GM12878 (cell line): ENCODE measurements around the gene GRM5. TPM values are rescaled to one million over a fixed set of nuclear protein-coding genes. Genes with fewer than 3 reads are reported as not detected.

Experiments
- ATAC-seq: fragments of 200-7000 bp; cut with Tn5 transposase; 3 replicates; pipeline ENCODE4 v1.9.1; 2020; ENCODE audit warnings: mild to moderate bottlenecking, moderate library complexity
- BruUV-seq: library from RNA; stranded (reverse); fragments of 400-500 nt; replicated peaks from 2 replicates; lab custom pipeline; 2021; lab: Mats Ljungman, UMichigan
- CTCF ChIA-PET: fragments of 300-600 bp; sonication (Branson Sonifier 250); formaldehyde crosslinking; extraction: SDS; loops from one replicate; lab custom pipeline; 2021; ENCODE audit warnings: inconsistent platforms; lab: Yijun Ruan, JAX
- POLR2A ChIA-PET: fragments of 350-600 bp; formaldehyde crosslinking; extraction: SDS; loops from one replicate; lab custom pipeline; 2021; ENCODE audit warnings: inconsistent platforms; lab: Charles Lee
- RAD21 ChIA-PET: fragments of 300-600 bp; sonication (Branson Sonifier 250); formaldehyde crosslinking; loops from one replicate; lab custom pipeline; 2023; ENCODE audit warnings: antibody characterized with exemption; ENCODE audit not compliant: unreplicated experiment; lab: Charles Lee
- SMC1A ChIA-PET: fragments of 300-600 bp; sonication (Branson Sonifier 250); formaldehyde crosslinking; loops from one replicate; lab custom pipeline; 2023; ENCODE audit not compliant: unreplicated experiment, uncharacterized antibody; lab: Charles Lee
- DNase-seq: peaks from one replicate; pipeline ENCODE4 v3.0.0-alpha.2; 2011; ENCODE audit warnings: low read depth, low spot score
- FAIRE-seq: peaks from 3 replicates; lab custom pipeline; 2011; peaks lifted over from hg19 to GRCh38; lab: Jason Lieb, UNC
- H2AFZ ChIP-seq: 2 replicates; pipeline ENCODE4 v1.6.0; 2011; ENCODE audit warnings: low read depth, low read length, control low read depth; ENCODE audit not compliant: control insufficient read depth
- H3K27ac ChIP-seq: 2 replicates; pipeline ENCODE4 v1.5.1; 2011; ENCODE audit warnings: control low read depth; ENCODE audit not compliant: control insufficient read depth, insufficient read depth
- H3K27me3 ChIP-seq, 2 experiments: replicated peaks in 1 of 2; 2 replicates each; pipeline versions ENCODE4 v1.6.0 to v1.6.1; 2011; ENCODE audit warnings: low read length in 1 of 2; ENCODE audit not compliant: control insufficient read depth in 2 of 2, insufficient read depth in 2 of 2
- H3K36me3 ChIP-seq, 2 experiments: 2 replicates each; pipeline ENCODE4 v1.5.1; 2011; ENCODE audit warnings: low read length in 1 of 2; ENCODE audit not compliant: control insufficient read depth in 2 of 2, insufficient read depth in 2 of 2
- H3K4me1 ChIP-seq: 2 replicates; pipeline ENCODE4 v1.6.1; 2011; ENCODE audit warnings: mild to moderate bottlenecking, low read length, moderate library complexity, mixed read lengths; ENCODE audit not compliant: control insufficient read depth, insufficient read depth
- H3K4me2 ChIP-seq: 2 replicates; pipeline ENCODE4 v1.6.0; 2011; ENCODE audit warnings: control low read depth; ENCODE audit not compliant: control insufficient read depth, insufficient read depth
- H3K4me3 ChIP-seq: fragments of 200-600 bp; sonication (generic); 2 replicates; pipeline ENCODE4 v1.5.1; 2016
- H3K79me2 ChIP-seq: 2 replicates; pipeline ENCODE4 v1.6.0; 2011; ENCODE audit warnings: low read length; ENCODE audit not compliant: control insufficient read depth, insufficient read depth
- H3K9ac ChIP-seq: 2 replicates; pipeline ENCODE4 v1.8.0; 2011; ENCODE audit warnings: low read length, control low read depth, mixed read lengths; ENCODE audit not compliant: control insufficient read depth, insufficient read depth
- H3K9me3 ChIP-seq: replicated peaks from 3 replicates; pipeline ENCODE4 v1.5.1; 2011; ENCODE audit warnings: mild to moderate bottlenecking, low read length; ENCODE audit not compliant: control insufficient read depth, insufficient read depth
- H4K20me1 ChIP-seq: 2 replicates; pipeline ENCODE4 v1.6.0; 2011; ENCODE audit not compliant: control insufficient read depth, insufficient read depth
- BMI1 ChIP-seq: fragments of 450-650 bp; IDR thresholded peaks from 2 replicates; pipeline ENCODE4 v1.6.1; 2016; ENCODE audit warnings: mild to moderate bottlenecking, moderate library complexity, borderline replicate concordance
- CUX1 ChIP-seq: IDR thresholded peaks from 2 replicates; pipeline ENCODE4 v1.6.1; 2012; ENCODE audit warnings: improper control_type of control experiment, low read depth, low read length; ENCODE audit not compliant: insufficient replicate concordance
- ETV6 ChIP-seq, 2 experiments: fragments of 450-650 bp in 1 of 2; IDR thresholded peaks in 1 of 2; conservative IDR thresholded peaks in 1 of 2; 2 replicates each; pipeline ENCODE4 v1.6.1; 2014; ENCODE audit warnings: antibody characterized with exemption in 1 of 2, borderline replicate concordance in 1 of 2, low read depth in 1 of 2, mild to moderate bottlenecking in 1 of 2, moderate library complexity in 1 of 2
- MEF2B ChIP-seq: fragments of 450-650 bp; IDR thresholded peaks from 2 replicates; pipeline ENCODE4 v1.6.1; 2018; ENCODE audit warnings: mild to moderate bottlenecking, moderate library complexity; ENCODE audit not compliant: partially characterized antibody, poor library complexity, severe bottlenecking
- NFXL1 ChIP-seq: fragments of 450-650 bp; IDR thresholded peaks from 2 replicates; pipeline ENCODE4 v1.6.1; 2017; ENCODE audit warnings: antibody characterized with exemption, mild to moderate bottlenecking, borderline replicate concordance
- RAD21 ChIP-seq: IDR thresholded peaks from 2 replicates; pipeline ENCODE4 v1.6.1; 2011; ENCODE audit warnings: mild to moderate bottlenecking, low read depth, low read length, moderate library complexity; ENCODE audit not compliant: insufficient read depth
- RCOR1 ChIP-seq: conservative IDR thresholded peaks from 2 replicates; pipeline ENCODE4 v1.6.1; 2012; ENCODE audit warnings: low read depth, low read length, improper control_type of control experiment
- SUZ12 ChIP-seq: fragments of 200-600 bp; sonication (generic); IDR thresholded peaks from one replicate; pipeline ENCODE4 v1.6.1; 2018; ENCODE audit warnings: antibody characterized with exemption, mild to moderate bottlenecking; ENCODE audit not compliant: unreplicated experiment
- YBX1 ChIP-seq: fragments of 450-650 bp; IDR thresholded peaks from 2 replicates; pipeline ENCODE4 v1.6.1; 2016; ENCODE audit warnings: antibody characterized with exemption
- WGBS: methylation state at CpG from one replicate; pipeline ENCODE4 v1.1.6; 2016; ENCODE audit warnings: low lambda C conversion rate; ENCODE audit not compliant: insufficient replicate concordance, insufficient coverage; ENCODE audit errors: missing lambda C conversion rate; 5-methylcytosine and 5-hydroxymethylcytosine counted together
- in situ Hi-C: fragments of 300-500 bp; cut with MboI; formaldehyde crosslinking; loops from 9 replicates; pipeline ENCODE4 v1.14.3; 2018; ENCODE audit warnings: mixed read lengths
- intact Hi-C: fragments of 100-400 bp; cut with micrococcal nuclease; formaldehyde crosslinking; loops from one replicate; pipeline ENCODE4 v1.14.2; 2022; ENCODE audit not compliant: unreplicated experiment
- polyA plus RNA-seq, 11 experiments: library from polyadenylated mRNA; depleted of rRNA in 4 of 11; unstranded in 6 of 11; stranded (reverse) in 5 of 11; fragments of >200 nt; fragmentation: Nextera tagmentation in 4 of 11; fragmentation: Illumina TruSeq in 1 of 11; extraction: Ambion mirVana in 4 of 11; extraction: Trizol in 1 of 11; gene quantifications; 1 replicate in 1 of 11; 2 replicates in 10 of 11; pipeline versions ENCODE4 v1.2.1 to v1.2.3, GENCODE V29; 2011 to 2016; ENCODE audit warnings: inconsistent platforms in 2 of 11, missing spikeins in 2 of 11, low read depth in 1 of 11
- total RNA-seq, 4 experiments: library from RNA; depleted of rRNA in 3 of 4; stranded (reverse); fragments of >200 nt in 3 of 4; fragmentation: Illumina TruSeq in 1 of 4; extraction: Trizol in 1 of 4; gene quantifications; 2 replicates each; pipeline versions ENCODE4 v1.2.1 to v1.2.3, GENCODE V29; 2013 to 2021

The GRM5 gene
- total and polyA plus RNA-seq, 10 of the 15 experiments (the other 5 are each of a cell fraction or from before 2014, with no cell fraction given) = not detected

- TF ChIP-seq MEF2B = no peak
- no peak for TF ChIP-seq BMI1
- TF ChIP-seq RCOR1 = no peak
- no peak for TF ChIP-seq CUX1
- TF ChIP-seq ETV6 (conservative IDR thresholded peaks at IDR 0.05 in 1 of 2, IDR thresholded peaks at IDR 0.05 in 1 of 2; ENCODE audit: borderline replicate concordance in 1 of 2, low read depth in 1 of 2) = no peak
- no peak for TF ChIP-seq YBX1
These were observed 564.2 kb downstream of the GRM5 start (continued) for GRCh38 chr11:88501541-88501940.

GRCh38 chr11:88495836-88496235, 569.9 kb downstream of the GRM5 start:
- ATAC-seq (no peak), FAIRE-seq (no peak), DNase-seq (no peak)
- ChIA-PET POLR2A (no interaction called here), RAD21 (no interaction called here), CTCF (interaction anchor here (0.6 to 2.8 kb wide), 6 partner anchors 8 to 356 kb away, joined by 3 to 11 read pairs (median 3); no protein-coding TSS in a partner anchor), SMC1A (interaction anchor here (0.9 to 1.3 kb wide), 5 partner anchors 10 to 397 kb away, joined by 3 to 4 read pairs (median 3); no protein-coding TSS in a partner anchor)
- Histone ChIP-seq H2AFZ (no peak overlapping the region), H3K9ac (no peak overlapping the region), H3K4me2 (no peak overlapping the region), H3K36me3 (no peaks in the 10 kb centered on the region), H3K9me3 (no peaks in the 10 kb centered on the region; the same call in 2 of the 3 replicates), H4K20me1 (no peaks in the 10 kb centered on the region), H3K4me3 (no peak overlapping the region), H3K27me3 (no peaks in the 10 kb centered on the region), H3K27ac (no peak overlapping the region), H3K79me2 (no peaks in the 10 kb centered on the region), H3K4me1 (no peaks in the 10 kb centered on the region)
- in situ Hi-C loops = no loop called here
- no TSS peak for BruUV-seq
- WGBS = 22% methylated on average over 2 of the region's 2 CpGs
- intact Hi-C loops = no loop called here
- no peak for TF ChIP-seq RAD21
- TF ChIP-seq NFXL1 = no peak
- TF ChIP-seq SUZ12 = no peak
